Measurements from ENCODE around the gene OPN1MW.
"Not testable (repeated sequence)": the region's sequence is repeated elsewhere in the genome, so short reads cannot be mapped to it uniquely, and the experiment has no call there.

OPN1MW gene

GRCh38 chrX:154182296-154182695 is at the start of gene OPN1MW:
Gene OPN1MW (plus strand): TSS chrX:154182596. CDS start chrX:154182678, 82 bp downstream.
- DNase-seq (ENCODE audit: low read depth in 2 of 2): not testable (repeated sequence)

GRCh38 chrX:154135458-154136229 is 46.8 kb upstream of the OPN1MW start:
- DNase-seq (ENCODE audit: low read depth in 2 of 2): no peak

GRCh38 chrX:154136627-154137161 is 45.7 kb upstream of the OPN1MW start:
- peak; percentile 48 to 58 for DNase-seq (ENCODE audit: low read depth in 2 of 2)

- no peak for DNase-seq (ENCODE audit: low read depth in 2 of 2)
Observed at GRCh38 chrX:154138857-154139256, 43.5 kb upstream of the OPN1MW start.

GRCh38 chrX:154140206-154140605 is 42.2 kb upstream of the OPN1MW start:
- no peak for DNase-seq (ENCODE audit: low read depth in 2 of 2)

GRCh38 chrX:154140742-154141141 is 41.7 kb upstream of the OPN1MW start:
- no peak for DNase-seq (ENCODE audit: low read depth in 2 of 2)

- DNase-seq (ENCODE audit: low read depth in 2 of 2): no peak
Observed at GRCh38 chrX:154142386-154142785, 40.0 kb upstream of the OPN1MW start.

- no peak for DNase-seq (ENCODE audit: low read depth in 2 of 2)
Observed at GRCh38 chrX:154142950-154143745, 39.2 kb upstream of the OPN1MW start.

- not testable (repeated sequence) for DNase-seq (ENCODE audit: low read depth in 2 of 2)
Observed at GRCh38 chrX:154144010-154144409, 38.4 kb upstream of the OPN1MW start, which contains the start of gene OPN1LW. Gene OPN1LW (plus strand): TSS chrX:154144243. CDS start chrX:154144284, 41 bp downstream.

- not testable (repeated sequence) for DNase-seq (ENCODE audit: low read depth in 2 of 2)
Observed at GRCh38 chrX:154151030-154151429, 31.4 kb upstream of the OPN1MW start.

- not testable (repeated sequence) for DNase-seq (ENCODE audit: low read depth in 2 of 2)
Observed at GRCh38 chrX:154156221-154156620, 26.2 kb upstream of the OPN1MW start.

- DNase-seq (ENCODE audit: low read depth in 2 of 2): not testable (repeated sequence)
Observed at GRCh38 chrX:154157207-154157606, 25.2 kb upstream of the OPN1MW start.

- DNase-seq (ENCODE audit: low read depth in 2 of 2): not testable (repeated sequence)
Observed at GRCh38 chrX:154159345-154159744, 23.1 kb upstream of the OPN1MW start.

GRCh38 chrX:154164902-154165301 is 17.5 kb upstream of the OPN1MW start:
- DNase-seq (ENCODE audit: low read depth in 2 of 2): not testable (repeated sequence)

- DNase-seq (ENCODE audit: low read depth in 2 of 2): not testable (repeated sequence)
Observed at GRCh38 chrX:154168384-154168783, 14.0 kb upstream of the OPN1MW start.

GRCh38 chrX:154172535-154172943 is 9.9 kb upstream of the OPN1MW start:
- not testable (repeated sequence) for DNase-seq (ENCODE audit: low read depth in 2 of 2)

GRCh38 chrX:154174356-154174755 is 8.0 kb upstream of the OPN1MW start:
- not testable (repeated sequence) for DNase-seq (ENCODE audit: low read depth in 2 of 2)

- not testable (repeated sequence) for DNase-seq (ENCODE audit: low read depth in 2 of 2)
Observed at GRCh38 chrX:154183794-154184193, 1.4 kb downstream of the OPN1MW start.

- DNase-seq (ENCODE audit: low read depth in 2 of 2): not testable (repeated sequence)
Observed at GRCh38 chrX:154192846-154193245, 10.4 kb downstream of the OPN1MW start.

GRCh38 chrX:154194316-154194715 is 11.9 kb downstream of the OPN1MW start:
- not testable (repeated sequence) for DNase-seq (ENCODE audit: low read depth in 2 of 2)

- not testable (repeated sequence) for DNase-seq (ENCODE audit: low read depth in 2 of 2)
Observed at GRCh38 chrX:154196466-154196865, 14.1 kb downstream of the OPN1MW start.

Measured in stimulated activated CD4-positive, alpha-beta T cell treated with anti-CD3 and anti-CD28 coated beads, Interleukin-1b, Interleukin-23, amount 100 ng/mL, for 4 hours (primary cell).